IMR-90 (cell line): ENCODE results near the gene ZNF407. TPM values are rescaled to one million over a fixed set of nuclear protein-coding genes. Genes with fewer than 3 reads are reported as not detected.

Experiments used
- ATAC-seq: fragments of 200-7000 bp; cut with Tn5 transposase; 2 replicates; pipeline ENCODE4 v1.9.1; 2020; ENCODE audit warnings: low read depth, mild to moderate bottlenecking, moderate library complexity
- BruUV-seq: library from RNA; stranded (reverse); fragments of 400-500 nt; replicated peaks from 2 replicates; lab custom pipeline; 2021; lab: Mats Ljungman, UMichigan
- CTCF ChIA-PET: fragments of 300-600 bp; formaldehyde crosslinking; extraction: SDS; loops from one replicate; lab custom pipeline; 2021; ENCODE audit warnings: antibody characterized with exemption; lab: Yijun Ruan, JAX
- POLR2A ChIA-PET: fragments of 300-600 bp; sonication (Branson Sonifier 250); formaldehyde crosslinking; loops from one replicate; lab custom pipeline; 2022; ENCODE audit warnings: antibody characterized with exemption; ENCODE audit not compliant: unreplicated experiment; lab: Charles Lee
- DNase-seq: peaks from one replicate; pipeline ENCODE4 v3.0.0; 2013
- H2AFZ ChIP-seq: replicated peaks from 2 replicates; pipeline ENCODE3; 2013; ENCODE audit warnings: low read length, mild to moderate bottlenecking; ENCODE audit not compliant: poor library complexity
- H2AK5ac ChIP-seq: 2 replicates; pipeline ENCODE4 v1.6.1; 2013; ENCODE audit warnings: low read depth, low read length, inconsistent platforms
- H2AK9ac ChIP-seq: replicated peaks from 2 replicates; pipeline ENCODE3; 2013; ENCODE audit warnings: mild to moderate bottlenecking, low read depth, low read length, moderate library complexity; ENCODE audit not compliant: poor library complexity
- H2BK120ac ChIP-seq: 2 replicates; pipeline ENCODE4 v1.6.1; 2013; ENCODE audit warnings: low read depth, low read length, inconsistent platforms
- H2BK15ac ChIP-seq: 3 replicates; pipeline ENCODE4 v1.6.1; 2013; ENCODE audit warnings: low read depth, low read length, inconsistent platforms
- H2BK20ac ChIP-seq: 2 replicates; pipeline ENCODE4 v1.6.1; 2013; ENCODE audit warnings: low read depth, mild to moderate bottlenecking, inconsistent platforms, low read length, moderate library complexity
- H2BK5ac ChIP-seq: 2 replicates; pipeline ENCODE4 v1.6.1; 2013; ENCODE audit warnings: mild to moderate bottlenecking, low read depth, low read length, inconsistent platforms; ENCODE audit not compliant: poor library complexity, severe bottlenecking
- H3K14ac ChIP-seq: replicated peaks from 2 replicates; pipeline ENCODE4 v1.6.1; 2013; ENCODE audit warnings: low read depth, low read length, inconsistent platforms
- H3K18ac ChIP-seq: 2 replicates; pipeline ENCODE4 v1.6.1; 2013; ENCODE audit warnings: low read depth, low read length, control low read depth
- H3K23ac ChIP-seq: 2 replicates; pipeline ENCODE4 v1.6.1; 2013; ENCODE audit warnings: low read depth, low read length, inconsistent platforms
- H3K27ac ChIP-seq: 2 replicates; pipeline ENCODE4 v1.5.1; 2013; ENCODE audit warnings: mild to moderate bottlenecking, control low read depth, low read length; ENCODE audit not compliant: insufficient read depth
- H3K27me3 ChIP-seq: 2 replicates; pipeline ENCODE4 v1.6.1; 2013; ENCODE audit warnings: low read length; ENCODE audit not compliant: control insufficient read depth, insufficient read depth
- H3K36me3 ChIP-seq: 2 replicates; pipeline ENCODE4 v1.6.1; 2013; ENCODE audit warnings: low read length, mixed read lengths; ENCODE audit not compliant: control insufficient read depth, insufficient read depth
- H3K4ac ChIP-seq: 2 replicates; pipeline ENCODE4 v1.6.1; 2013; ENCODE audit warnings: low read depth, low read length, inconsistent platforms
- H3K4me1 ChIP-seq: 2 replicates; pipeline ENCODE4 v1.6.1; 2013; ENCODE audit warnings: low read length, mixed read lengths; ENCODE audit not compliant: control insufficient read depth, insufficient read depth
- H3K4me2 ChIP-seq: 2 replicates; pipeline ENCODE4 v1.6.1; 2013; ENCODE audit warnings: low read depth, mild to moderate bottlenecking, control low read depth, low read length, moderate library complexity
- H3K4me3 ChIP-seq: 2 replicates; pipeline ENCODE4 v1.5.1; 2013; ENCODE audit warnings: low read depth, mild to moderate bottlenecking, control low read depth, low read length, moderate library complexity; ENCODE audit not compliant: insufficient read depth
- H3K56ac ChIP-seq: 2 replicates; pipeline ENCODE4 v1.6.1; 2013; ENCODE audit warnings: low read length, inconsistent platforms; ENCODE audit not compliant: insufficient read depth; ENCODE audit errors: extremely low read depth
- H3K79me1 ChIP-seq, 2 experiments: 2 replicates each; pipeline ENCODE4 v1.6.1; 2013; ENCODE audit warnings: low read length in 2 of 2, inconsistent platforms in 1 of 2, low read depth in 1 of 2
- H3K9ac ChIP-seq: 2 replicates; pipeline ENCODE4 v1.6.1; 2013; ENCODE audit warnings: low read depth, low read length, control low read depth
- H3K9me1 ChIP-seq: 2 replicates; pipeline ENCODE4 v1.6.1; 2013; ENCODE audit warnings: low read length, inconsistent platforms; ENCODE audit not compliant: insufficient read depth
- H3K9me3 ChIP-seq: 2 replicates; pipeline ENCODE4 v1.6.1; 2013; ENCODE audit warnings: low read length; ENCODE audit not compliant: control insufficient read depth, insufficient read depth
- H4K20me1 ChIP-seq: 2 replicates; pipeline ENCODE4 v1.6.1; 2013; ENCODE audit warnings: low read length, inconsistent platforms; ENCODE audit not compliant: insufficient read depth
- H4K5ac ChIP-seq: 2 replicates; pipeline ENCODE4 v1.6.1; 2013; ENCODE audit warnings: mild to moderate bottlenecking, low read depth, low read length, control low read depth
- H4K8ac ChIP-seq, 2 experiments: 2 replicates each; pipeline ENCODE4 v1.6.1; 2013; ENCODE audit warnings: low read depth in 2 of 2, low read length in 2 of 2, control low read depth in 1 of 2, inconsistent platforms in 1 of 2
- H4K91ac ChIP-seq: 2 replicates; pipeline ENCODE4 v1.6.1; 2013; ENCODE audit warnings: low read depth, low read length, inconsistent platforms; ENCODE audit not compliant: insufficient read depth
- BHLHE40 ChIP-seq: fragments of 150-350 bp; IDR thresholded peaks from 2 replicates; pipeline ENCODE4 v1.6.1; 2016; ENCODE audit warnings: mild to moderate bottlenecking, low read depth, low read length
- CEBPB ChIP-seq: IDR thresholded peaks from 2 replicates; pipeline ENCODE4 v1.6.1; 2012; ENCODE audit warnings: low read depth, low read length, improper control_type of control experiment
- CHD1 ChIP-seq: IDR thresholded peaks from 2 replicates; pipeline ENCODE4 v1.6.1; 2012; ENCODE audit warnings: low read depth, low read length, improper control_type of control experiment
- FOS ChIP-seq: fragments of 150-350 bp; IDR thresholded peaks from 2 replicates; pipeline ENCODE4 v1.6.1; 2016; ENCODE audit warnings: low read depth, low read length
- MAFK ChIP-seq: IDR thresholded peaks from 2 replicates; pipeline ENCODE4 v1.6.1; 2012; ENCODE audit warnings: low read depth, low read length, improper control_type of control experiment
- MAZ ChIP-seq: IDR thresholded peaks from 2 replicates; pipeline ENCODE4 v1.6.1; 2012; ENCODE audit warnings: low read depth, mild to moderate bottlenecking, low read length, improper control_type of control experiment, moderate library complexity, borderline replicate concordance
- MXI1 ChIP-seq: IDR thresholded peaks from 2 replicates; pipeline ENCODE4 v1.6.1; 2012; ENCODE audit warnings: low read depth, mild to moderate bottlenecking, low read length, moderate library complexity, borderline replicate concordance
- NFE2L2 ChIP-seq: fragments of 150-350 bp; IDR thresholded peaks from 2 replicates; pipeline ENCODE4 v1.6.1; 2016; ENCODE audit warnings: low read depth, mild to moderate bottlenecking, low read length
- POLR2A ChIP-seq: IDR thresholded peaks from 2 replicates; pipeline ENCODE4 v1.6.1; 2012; ENCODE audit warnings: mild to moderate bottlenecking, low read depth, low read length
- RAD21 ChIP-seq: IDR thresholded peaks from 2 replicates; pipeline ENCODE4 v1.6.1; 2012; ENCODE audit warnings: low read length, improper control_type of control experiment
- RCOR1 ChIP-seq: IDR thresholded peaks from 2 replicates; pipeline ENCODE4 v1.6.1; 2012; ENCODE audit warnings: mild to moderate bottlenecking, low read length, improper control_type of control experiment; ENCODE audit not compliant: insufficient replicate concordance
- RFX5 ChIP-seq: IDR thresholded peaks from 2 replicates; pipeline ENCODE4 v1.8.0; 2012; ENCODE audit warnings: low read depth, mild to moderate bottlenecking, low read length, moderate library complexity
- SMC3 ChIP-seq: fragments of 150-350 bp; IDR thresholded peaks from 2 replicates; pipeline ENCODE4 v1.6.1; 2016; ENCODE audit warnings: low read depth, mild to moderate bottlenecking, antibody characterized with exemption, low read length, moderate library complexity
- WGBS, 2 experiments: methylation state at CpG; one replicate each; pipeline versions ENCODE4 v1.1.5 to v1.1.7; 2013; ENCODE audit warnings: missing lambda C conversion rate in 2 of 2; ENCODE audit not compliant: insufficient read length in 1 of 2; ENCODE audit errors: extremely low coverage in 2 of 2; 5-methylcytosine and 5-hydroxymethylcytosine counted together
- dilution Hi-C: fragments of 300-500 bp; cut with HindIII; formaldehyde crosslinking; loops from one replicate; pipeline ENCODE4 v1.14.3; 2018; ENCODE audit warnings: low sequenced_read_pairs; ENCODE audit not compliant: unreplicated experiment
- in situ Hi-C: fragments of 300-500 bp; cut with MboI; formaldehyde crosslinking; loops from 3 replicates; pipeline ENCODE4 v1.14.3; 2019; ENCODE audit warnings: low sequenced_read_pairs, inconsistent platforms, mixed read lengths
- intact Hi-C: fragments of 100-400 bp; cut with micrococcal nuclease; formaldehyde crosslinking; loops from 2 replicates; pipeline ENCODE4 v1.10.0; 2022
- polyA plus RNA-seq, 3 experiments: library from polyadenylated mRNA; depleted of rRNA; stranded (reverse); fragments of >200 nt; gene quantifications; 2 replicates each; pipeline ENCODE4 v1.2.3, GENCODE V29; 2012; ENCODE audit warnings: low replicate concordance in 1 of 3
- total RNA-seq: library from RNA; depleted of rRNA; stranded (reverse); fragments of >200 nt; gene quantifications from 2 replicates; pipeline ENCODE4 v1.2.3, GENCODE V29; 2012
- TF ChIP-seq, protein P1 (sequence below): fragments of 150-350 bp; IDR thresholded peaks from 2 replicates; pipeline ENCODE4 v1.6.1; 2017; ENCODE audit warnings: mild to moderate bottlenecking, antibody characterized with exemption, low read length, low read depth
- TF ChIP-seq, protein P2 (sequence below): fragments of 150-350 bp; IDR thresholded peaks from 2 replicates; pipeline ENCODE4 v1.6.1; 2016; ENCODE audit warnings: low read depth, mild to moderate bottlenecking, low read length, moderate library complexity, borderline replicate concordance
- TF ChIP-seq, protein P3 (sequence below): conservative IDR thresholded peaks from 2 replicates; pipeline ENCODE4 v1.5.1; 2012; ENCODE audit warnings: mild to moderate bottlenecking, low read depth, low read length, improper control_type of control experiment

The ZNF407 gene
- total and polyA plus RNA-seq, 2 of the 4 experiments (the other 2 are of a cell fraction) = 3.1 to 20.1 TPM

DNA sequence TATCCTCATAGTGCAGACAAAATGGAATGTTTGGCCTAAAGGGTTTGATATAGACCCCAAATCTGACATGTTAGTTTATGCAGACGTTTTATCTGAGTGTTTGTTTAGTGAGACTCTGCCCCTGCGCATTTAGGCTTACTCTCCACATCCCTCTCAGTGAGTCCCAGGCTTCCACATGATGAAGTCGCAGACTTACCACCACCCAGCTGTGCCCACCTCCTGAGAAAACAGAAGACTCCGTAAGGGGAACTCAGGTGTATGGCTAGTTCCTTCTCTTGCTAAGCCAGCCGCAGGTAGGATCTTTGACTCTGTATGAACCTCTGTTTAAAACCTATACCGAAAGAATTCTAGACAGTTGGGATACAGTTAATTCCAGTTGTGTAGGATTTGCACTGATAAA is 338.7 kb downstream of the ZNF407 start:
- CTCF ChIA-PET = no interaction called here

More for the DNA sequence above, 338.7 kb downstream of the ZNF407 start:
- TF ChIP-seq, protein P1, sequence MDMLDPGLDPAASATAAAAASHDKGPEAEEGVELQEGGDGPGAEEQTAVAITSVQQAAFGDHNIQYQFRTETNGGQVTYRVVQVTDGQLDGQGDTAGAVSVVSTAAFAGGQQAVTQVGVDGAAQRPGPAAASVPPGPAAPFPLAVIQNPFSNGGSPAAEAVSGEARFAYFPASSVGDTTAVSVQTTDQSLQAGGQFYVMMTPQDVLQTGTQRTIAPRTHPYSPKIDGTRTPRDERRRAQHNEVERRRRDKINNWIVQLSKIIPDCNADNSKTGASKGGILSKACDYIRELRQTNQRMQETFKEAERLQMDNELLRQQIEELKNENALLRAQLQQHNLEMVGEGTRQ = no peak
- TF ChIP-seq POLR2A (no peak), RCOR1 (no peak), RFX5 (no peak), BHLHE40 (no peak), MXI1 (no peak), MAFK (no peak), SMC3 (no peak), FOS (no peak), NFE2L2 (no peak), MAZ (no peak), CEBPB (no peak), RAD21 (no peak), CHD1 (no peak)
- TF ChIP-seq, protein P2, sequence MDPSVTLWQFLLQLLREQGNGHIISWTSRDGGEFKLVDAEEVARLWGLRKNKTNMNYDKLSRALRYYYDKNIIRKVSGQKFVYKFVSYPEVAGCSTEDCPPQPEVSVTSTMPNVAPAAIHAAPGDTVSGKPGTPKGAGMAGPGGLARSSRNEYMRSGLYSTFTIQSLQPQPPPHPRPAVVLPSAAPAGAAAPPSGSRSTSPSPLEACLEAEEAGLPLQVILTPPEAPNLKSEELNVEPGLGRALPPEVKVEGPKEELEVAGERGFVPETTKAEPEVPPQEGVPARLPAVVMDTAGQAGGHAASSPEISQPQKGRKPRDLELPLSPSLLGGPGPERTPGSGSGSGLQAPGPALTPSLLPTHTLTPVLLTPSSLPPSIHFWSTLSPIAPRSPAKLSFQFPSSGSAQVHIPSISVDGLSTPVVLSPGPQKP = no peak
- TF ChIP-seq, protein P3, sequence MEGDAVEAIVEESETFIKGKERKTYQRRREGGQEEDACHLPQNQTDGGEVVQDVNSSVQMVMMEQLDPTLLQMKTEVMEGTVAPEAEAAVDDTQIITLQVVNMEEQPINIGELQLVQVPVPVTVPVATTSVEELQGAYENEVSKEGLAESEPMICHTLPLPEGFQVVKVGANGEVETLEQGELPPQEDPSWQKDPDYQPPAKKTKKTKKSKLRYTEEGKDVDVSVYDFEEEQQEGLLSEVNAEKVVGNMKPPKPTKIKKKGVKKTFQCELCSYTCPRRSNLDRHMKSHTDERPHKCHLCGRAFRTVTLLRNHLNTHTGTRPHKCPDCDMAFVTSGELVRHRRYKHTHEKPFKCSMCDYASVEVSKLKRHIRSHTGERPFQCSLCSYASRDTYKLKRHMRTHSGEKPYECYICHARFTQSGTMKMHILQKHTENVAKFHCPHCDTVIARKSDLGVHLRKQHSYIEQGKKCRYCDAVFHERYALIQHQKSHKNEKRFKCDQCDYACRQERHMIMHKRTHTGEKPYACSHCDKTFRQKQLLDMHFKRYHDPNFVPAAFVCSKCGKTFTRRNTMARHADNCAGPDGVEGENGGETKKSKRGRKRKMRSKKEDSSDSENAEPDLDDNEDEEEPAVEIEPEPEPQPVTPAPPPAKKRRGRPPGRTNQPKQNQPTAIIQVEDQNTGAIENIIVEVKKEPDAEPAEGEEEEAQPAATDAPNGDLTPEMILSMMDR = no peak
- no peak overlapping the region for H2AFZ ChIP-seq
- H3K4me1 ChIP-seq = no peaks in the 10 kb centered on the region; the same call in 1 of the 2 replicates
- H3K56ac ChIP-seq = no peak overlapping the region
- 0 out of 2 replicates have a peak overlapping the region, but pooled peaks have one; percentile 44 for H3K14ac ChIP-seq
- ATAC-seq (no peak), DNase-seq (no peak)
- H3K36me3 ChIP-seq = no peaks in the 10 kb centered on the region
- dilution Hi-C loops = no loop called here
- no peaks in the 10 kb centered on the region for H3K9me3 ChIP-seq
- no peak overlapping the region for H2AK5ac ChIP-seq
- H2BK5ac ChIP-seq = no peak overlapping the region
- POLR2A ChIA-PET = no interaction called here
- WGBS, 2 experiments = no CpG with 5 or more reads among the region's 6 CpGs
- H2BK120ac ChIP-seq = no peak overlapping the region
- no TSS peak for BruUV-seq
- H2BK20ac ChIP-seq = no peak overlapping the region
- H4K8ac ChIP-seq = no peak overlapping the region
- H3K4me3 ChIP-seq = no peak overlapping the region
- H4K20me1 ChIP-seq = no peaks in the 10 kb centered on the region
- in situ Hi-C loops = no loop called here
- no peak overlapping the region for H3K27ac ChIP-seq
- no peak overlapping the region for H3K18ac ChIP-seq
- no peak overlapping the region for H3K23ac ChIP-seq
- H3K79me1 ChIP-seq = no peaks in the 10 kb centered on the region
- H2BK15ac ChIP-seq = no peak overlapping the region
- intact Hi-C loops = no loop called here
- H2AK9ac ChIP-seq = no peak overlapping the region
- H3K27me3 ChIP-seq = no peaks in the 10 kb centered on the region
- H3K4me2 ChIP-seq = no peak overlapping the region
- no peak overlapping the region for H4K5ac ChIP-seq
- H3K9me1 ChIP-seq = peaks cover 5% of the 10 kb centered on the region; the same call in 1 of the 2 replicates
- H3K9ac ChIP-seq = no peak overlapping the region
- no peak overlapping the region for H4K91ac ChIP-seq
- no peak overlapping the region for H3K4ac ChIP-seq
